ENCODE results near the gene ARAP3. TPM values are rescaled to one million over a fixed set of nuclear protein-coding genes. Genes with fewer than 3 reads are reported as not detected.

The ARAP3 gene
- total and polyA plus RNA-seq, 9 of the 15 experiments (the other 6 are each of a cell fraction or from before 2014, with no cell fraction given) = 0.83 to 25.7 (median 6.4) TPM

GRCh38 chr5:141692919-141693725 is 11.1 kb upstream of the ARAP3 start (continued):
- no peak for TF ChIP-seq BCLAF1 (IDR thresholded peaks at IDR 0.05; ENCODE audit: borderline replicate concordance in 1 of 2, control insufficient read depth in 1 of 2, low read depth in 2 of 2, low read length in 1 of 2)
- TF ChIP-seq FIP1L1 (IDR thresholded peaks at IDR 0.05; ENCODE audit: low read depth, low read length, poor library complexity, severe bottlenecking) = no peak
- TF ChIP-seq STAG1 (CRISPR knock-in tag; IDR thresholded peaks at IDR 0.05; ENCODE audit: borderline replicate concordance) = no peak
- TF ChIP-seq HDAC2 (IDR thresholded peaks at IDR 0.05) = peak; percentile 62; the same call in 1 of the 2 replicates
- no peak for TF ChIP-seq TBL1XR1 (IDR thresholded peaks at IDR 0.05; ENCODE audit: low read length in 2 of 2)
- no peak for TF ChIP-seq SLC30A9 (CRISPR knock-in tag; IDR thresholded peaks at IDR 0.05)
- TF ChIP-seq FOXJ2 (tag; IDR thresholded peaks at IDR 0.05) = no peak
- TF ChIP-seq NFIX (CRISPR knock-in tag; IDR thresholded peaks at IDR 0.05; ENCODE audit: low read depth) = no peak; the same call in 1 of the 2 replicates
- no peak for TF ChIP-seq NFATC3 (IDR thresholded peaks at IDR 0.05)
- no peak for TF ChIP-seq ZNF398 (CRISPR knock-in tag; IDR thresholded peaks at IDR 0.05)
- TF ChIP-seq CEBPZ (IDR thresholded peaks at IDR 0.05; ENCODE audit: borderline replicate concordance, low read depth, low read length) = no peak
- TF ChIP-seq CTCF (IDR thresholded peaks at IDR 0.05 in 2 of 3, conservative IDR thresholded peaks at IDR 0.05 in 1 of 3; ENCODE audit: insufficient read depth in 2 of 3, low read depth in 1 of 3, low read length in 3 of 3) = no peak
- TF ChIP-seq EGR1 (conservative IDR thresholded peaks at IDR 0.05) = peak; percentile 60
- no peak for TF ChIP-seq ZKSCAN8 (CRISPR knock-in tag; IDR thresholded peaks at IDR 0.05)
- no peak for TF ChIP-seq BDP1 (IDR thresholded peaks at IDR 0.05; ENCODE audit: insufficient read depth, insufficient read length)
- TF ChIP-seq MAFK (IDR thresholded peaks at IDR 0.05; ENCODE audit: low read length) = no peak
- TF ChIP-seq SMAD4 (CRISPR knock-in tag; conservative IDR thresholded peaks at IDR 0.05) = peak; percentile 44

Measured in K562 (cell line).